GM21737 (cell line): ENCODE measurements around the gene ATF7IP2.
"Not testable (repeated sequence)": the region's sequence is repeated elsewhere in the genome, so short reads cannot be mapped to it uniquely, and the experiment has no call there.

Source experiments
- ATAC-seq: cut with Tn5 transposase; IDR thresholded peaks from one replicate; pipeline ENCODE4 v1.9.1; 2021; ENCODE audit warnings: mild to moderate bottlenecking, moderate library complexity; ENCODE audit not compliant: unreplicated experiment

ATF7IP2 gene

DNA sequence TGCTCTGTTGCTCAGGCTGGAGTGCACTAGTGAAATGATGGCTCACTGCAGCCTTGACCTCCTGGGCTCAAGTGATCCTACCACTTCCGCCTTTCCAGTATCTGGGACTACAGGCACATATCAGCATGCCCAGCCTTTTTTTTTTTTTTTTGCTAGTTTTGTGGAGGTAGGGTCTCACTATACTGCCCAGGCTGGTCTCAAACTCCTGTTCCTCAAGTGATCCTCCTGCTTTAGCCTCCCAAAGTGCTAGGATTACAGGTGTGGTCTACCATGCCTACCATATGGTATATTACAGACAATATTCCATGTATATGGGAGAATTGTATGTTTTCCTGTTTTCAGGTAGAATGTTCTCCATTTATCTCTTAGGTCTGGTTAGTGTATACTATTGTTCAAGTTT is 12.3 kb upstream of the ATF7IP2 start:
- no peak for ATAC-seq

DNA sequence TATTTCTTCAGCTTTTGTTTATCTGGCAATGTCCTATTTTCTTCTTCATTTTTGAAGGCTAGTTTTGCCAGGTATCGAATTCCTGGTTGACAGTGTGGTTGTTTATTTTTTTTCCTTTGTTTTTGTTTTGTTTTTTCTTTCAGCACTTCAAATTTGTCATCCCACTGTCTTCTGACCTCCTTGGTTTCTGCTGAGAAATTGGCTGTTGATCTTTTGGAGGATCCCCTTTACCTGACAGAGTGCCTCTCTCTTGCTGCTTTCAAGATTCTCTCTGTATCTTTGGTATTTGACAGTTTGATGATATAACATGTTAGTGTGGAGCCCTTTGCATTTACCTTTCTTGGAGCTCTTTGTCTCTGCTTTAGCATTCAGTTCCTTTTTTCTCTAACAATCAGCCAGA is 9.6 kb upstream of the ATF7IP2 start:
- ATAC-seq, result no peak

DNA sequence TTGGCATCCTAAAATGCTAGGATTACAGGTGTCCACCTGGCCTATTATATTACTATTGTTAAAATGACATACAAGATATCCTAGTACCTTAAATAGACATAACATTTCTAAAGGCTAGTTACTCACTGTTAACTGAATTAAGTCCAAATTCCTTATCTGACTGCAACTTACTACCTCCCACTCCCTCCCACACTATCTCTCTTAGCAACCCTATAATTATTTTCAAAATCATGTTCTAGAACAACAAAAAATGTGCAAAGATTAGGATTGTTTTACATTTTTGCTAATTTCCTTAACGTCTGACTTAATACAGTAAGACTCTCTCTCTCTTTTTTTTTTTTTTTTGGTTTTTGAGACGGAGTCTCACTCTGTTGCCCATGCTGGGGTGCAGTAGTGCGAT is 2.2 kb upstream of the ATF7IP2 start:
- no peak for ATAC-seq

DNA sequence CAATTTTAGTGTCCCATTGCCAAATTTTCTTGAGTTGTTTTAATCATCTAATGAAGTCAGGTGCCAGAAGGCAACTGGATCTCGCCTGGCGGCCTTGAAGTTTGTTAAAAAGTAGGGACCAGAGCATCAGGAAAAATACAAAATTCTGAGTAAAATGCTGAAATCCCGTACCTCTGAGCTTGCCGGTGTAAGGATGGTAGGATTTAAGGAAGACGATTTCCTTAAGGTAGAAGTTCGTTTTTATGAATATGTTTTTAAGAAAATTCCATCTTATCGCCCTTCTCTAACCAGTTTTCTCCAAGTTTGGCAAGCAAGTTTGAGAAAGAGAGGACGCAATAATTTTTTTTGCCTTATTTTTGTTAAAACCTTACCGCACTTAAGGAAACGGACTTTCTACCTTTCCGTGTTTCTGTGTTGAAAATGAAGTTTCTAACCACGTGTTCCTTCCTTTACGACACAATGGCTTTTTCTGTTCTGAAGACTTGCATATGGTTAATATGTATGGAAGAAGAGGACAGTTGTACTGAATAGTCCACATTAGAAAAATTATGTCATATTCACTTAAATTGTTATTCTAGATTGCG is 748 bp downstream of the ATF7IP2 start:
- ATAC-seq, result no peak

DNA sequence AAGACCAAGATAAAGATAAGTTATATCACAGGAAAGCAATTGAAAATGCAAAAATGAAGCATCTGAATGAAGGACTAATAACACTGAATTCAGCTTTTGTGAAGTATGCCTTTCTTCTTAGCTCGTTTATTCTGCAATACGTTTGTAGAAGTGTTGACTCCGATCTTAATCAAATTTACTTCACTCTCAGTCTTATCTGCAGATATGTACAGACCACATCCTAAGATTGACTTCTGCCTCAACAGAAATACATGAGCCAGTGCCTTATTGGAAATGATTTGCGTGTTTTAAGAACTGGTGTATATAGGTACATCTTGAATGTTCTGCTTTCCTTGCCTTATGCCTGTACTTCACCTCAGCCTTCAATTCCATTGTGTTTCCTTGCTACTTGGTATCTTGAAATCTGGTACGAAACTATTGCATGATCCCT is 1.3 kb downstream of the ATF7IP2 start:
- ATAC-seq, result no peak

DNA sequence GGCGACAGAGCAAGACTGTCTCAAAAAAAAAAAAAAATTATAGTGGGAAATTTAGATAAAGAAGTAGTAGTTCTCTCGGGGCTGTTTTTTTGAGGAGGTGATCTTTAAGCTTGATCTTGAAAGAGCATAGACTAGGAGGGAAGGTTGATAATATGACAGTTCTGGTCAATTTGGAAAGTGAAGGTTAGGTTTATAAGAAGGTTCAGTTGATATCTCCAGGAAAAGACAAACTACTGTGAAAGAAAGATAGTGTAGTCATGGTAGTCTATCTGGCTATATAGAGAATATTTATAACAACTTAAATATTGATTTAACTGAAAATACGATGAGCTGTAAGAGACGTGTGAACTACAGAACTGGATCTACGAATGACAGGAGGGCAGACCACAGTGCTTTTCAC is 3.1 kb downstream of the ATF7IP2 start:
- no peak for ATAC-seq

DNA sequence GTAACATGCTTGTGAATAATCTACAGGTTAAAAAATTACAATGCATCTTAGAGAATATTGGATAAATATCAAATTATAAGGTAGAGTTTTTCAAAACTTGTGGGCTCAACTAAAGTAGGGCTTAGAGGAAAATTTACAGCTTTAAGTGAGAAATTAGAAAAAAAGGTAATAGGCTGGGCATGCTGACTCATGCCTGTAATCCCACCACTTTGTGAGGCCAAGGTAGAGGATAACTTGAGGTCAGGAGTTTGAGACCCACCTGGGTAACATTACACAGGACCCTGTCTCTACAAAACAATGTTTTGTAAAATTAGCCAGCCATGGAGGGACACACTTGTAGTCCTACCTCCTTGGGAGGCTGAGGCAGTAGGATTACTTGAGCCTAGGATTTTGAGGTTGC is 4.5 kb downstream of the ATF7IP2 start:
- no peak for ATAC-seq

DNA sequence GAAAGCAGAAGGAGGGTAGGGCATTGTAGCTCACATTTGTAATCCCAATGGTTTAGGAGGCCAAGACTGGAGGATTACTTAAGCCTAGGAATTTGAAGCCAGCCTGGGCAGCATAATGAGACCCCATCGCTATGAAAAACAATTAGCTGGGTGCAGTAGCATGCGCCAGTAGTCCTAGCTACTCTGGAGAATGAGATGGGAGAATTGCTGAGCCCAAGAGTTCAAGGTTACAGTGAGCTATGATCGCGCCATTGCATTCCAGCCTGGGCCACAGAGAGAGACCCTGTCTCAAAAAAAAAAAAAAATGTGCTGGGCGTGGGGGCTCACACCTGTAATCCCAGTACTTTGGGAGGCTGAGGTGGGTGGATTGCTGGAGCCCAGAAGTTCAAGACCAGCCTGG is 5.0 kb downstream of the ATF7IP2 start:
- no peak for ATAC-seq

DNA sequence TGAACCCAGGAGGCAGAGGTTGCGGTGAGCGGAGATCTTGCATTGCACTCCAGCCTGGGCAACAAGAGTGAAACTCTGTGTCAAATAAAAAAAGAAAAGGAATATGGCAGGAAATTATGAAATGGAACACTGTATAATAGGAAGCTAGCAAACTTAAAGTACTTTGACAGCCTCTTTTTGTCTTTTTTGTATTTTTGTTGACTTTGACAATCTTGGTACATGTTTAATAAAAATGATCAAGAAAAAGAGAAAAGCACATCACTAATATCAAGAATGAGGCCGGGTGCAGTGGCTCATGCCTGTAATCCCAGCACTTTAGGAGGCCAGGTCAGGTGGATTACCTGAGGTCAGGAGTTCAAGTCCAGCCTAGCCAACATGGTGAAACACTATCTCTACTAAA is 5.5 kb downstream of the ATF7IP2 start:
- ATAC-seq, result no peak

DNA sequence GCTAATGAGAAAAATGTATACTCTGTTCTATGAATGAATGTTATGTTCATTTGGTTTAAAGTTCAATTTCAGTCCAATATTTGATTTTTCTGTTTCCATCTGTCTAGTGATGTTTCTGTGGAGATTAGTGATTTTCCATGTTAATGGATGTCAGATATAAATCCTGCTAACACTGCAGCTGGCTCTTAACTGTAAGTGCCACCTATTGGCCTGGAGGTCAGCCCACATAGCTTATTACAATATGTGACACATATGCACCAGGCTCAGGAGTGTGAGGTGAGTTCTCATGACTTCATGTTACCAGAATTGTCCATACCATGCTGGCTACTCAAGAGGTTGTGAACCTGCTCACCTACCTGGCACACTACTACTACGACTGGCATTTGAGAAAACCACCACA is 17.1 kb downstream of the ATF7IP2 start:
- ATAC-seq, result no peak

DNA sequence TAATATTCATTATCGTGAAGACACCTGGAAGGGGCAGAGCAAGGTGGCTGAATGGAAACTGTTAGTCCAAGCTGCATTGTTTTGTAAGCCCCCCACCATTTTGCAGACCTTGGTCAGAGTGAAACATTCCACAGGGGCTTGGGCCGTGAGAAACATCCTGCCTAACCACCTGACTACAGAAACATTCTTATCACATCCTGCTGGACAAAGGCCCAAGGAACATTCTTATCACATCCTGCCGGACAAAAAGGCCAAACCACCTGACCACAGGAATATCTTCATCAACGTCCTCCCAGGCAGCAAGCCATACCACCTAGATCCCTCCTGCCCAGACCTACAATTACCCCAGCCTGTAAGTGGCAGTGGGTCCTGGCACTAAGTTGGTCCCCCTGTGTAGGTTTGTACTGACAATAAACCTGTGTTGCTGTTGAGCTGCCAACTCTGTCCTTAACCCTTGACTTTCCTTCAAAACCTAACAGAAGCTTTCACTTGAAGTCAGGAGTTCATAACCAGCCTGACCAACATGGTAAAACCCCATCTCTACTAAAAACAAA is 19.6 kb downstream of the ATF7IP2 start:
- no peak for ATAC-seq

DNA sequence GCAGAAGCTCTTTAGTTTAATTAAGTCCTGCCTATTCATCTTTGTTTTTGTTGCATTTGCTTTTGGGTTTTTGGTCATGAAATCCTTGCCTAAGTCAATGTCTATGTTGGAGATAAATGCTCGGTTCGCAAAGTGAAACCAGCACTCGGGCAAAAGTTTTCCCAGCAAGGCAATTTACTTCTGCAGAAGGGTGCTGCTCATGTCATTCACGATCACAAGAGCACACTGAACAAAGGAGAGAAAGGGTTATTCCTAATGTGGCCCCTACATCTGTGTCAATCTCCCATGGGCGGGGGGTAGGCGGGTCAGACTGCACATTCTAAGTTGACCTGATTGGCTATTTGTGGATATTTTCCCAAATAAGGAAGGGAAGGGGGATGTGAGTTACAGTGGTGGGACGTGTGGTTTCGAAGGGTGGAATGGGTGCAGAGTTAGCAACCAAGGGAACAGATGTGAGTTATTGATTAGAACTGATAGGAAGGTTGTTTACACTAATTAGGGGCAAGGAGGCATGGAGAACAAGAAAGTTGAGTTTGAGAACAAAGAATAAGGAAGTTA is 23.0 kb downstream of the ATF7IP2 start:
- no peak for ATAC-seq

DNA sequence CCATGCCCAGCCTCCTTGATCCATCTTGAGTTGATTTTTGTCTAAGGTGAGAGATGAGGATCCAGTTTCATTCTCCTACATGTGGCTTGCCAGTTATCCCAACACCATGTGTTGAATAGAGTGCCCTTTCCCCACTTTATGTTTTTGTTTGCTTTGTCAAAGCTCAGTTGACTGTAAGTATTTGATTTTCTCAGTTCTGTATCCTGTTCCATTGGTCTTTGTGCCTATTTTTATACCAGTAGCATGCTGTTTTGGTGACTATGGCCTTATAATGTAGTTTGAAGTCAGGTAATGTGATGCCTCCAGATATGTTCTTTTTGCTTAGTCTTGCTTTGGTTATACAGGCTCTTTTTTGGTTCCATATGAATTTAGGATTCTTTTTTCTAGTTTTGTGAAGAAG is 23.9 kb downstream of the ATF7IP2 start:
- ATAC-seq, result not testable (repeated sequence)

DNA sequence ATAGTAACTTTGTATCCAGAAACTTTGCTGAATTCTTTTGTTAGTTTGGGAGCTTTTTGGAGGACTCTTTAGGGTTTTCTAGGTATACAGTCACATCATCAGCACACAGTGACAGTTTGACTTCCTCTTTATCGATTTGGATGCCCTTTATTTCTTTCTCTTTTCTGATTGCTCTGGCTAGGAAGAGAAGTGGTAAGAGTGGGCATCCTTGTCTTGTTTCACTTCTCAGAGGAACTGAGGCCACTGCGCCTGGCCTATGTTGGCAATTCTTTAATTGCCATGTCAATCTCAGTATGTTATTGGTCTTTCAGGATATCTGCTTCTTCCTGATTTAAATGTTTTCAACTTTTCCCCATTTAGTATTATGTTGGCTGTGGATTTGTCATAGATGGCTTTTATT is 24.6 kb downstream of the ATF7IP2 start:
- ATAC-seq, result no peak

DNA sequence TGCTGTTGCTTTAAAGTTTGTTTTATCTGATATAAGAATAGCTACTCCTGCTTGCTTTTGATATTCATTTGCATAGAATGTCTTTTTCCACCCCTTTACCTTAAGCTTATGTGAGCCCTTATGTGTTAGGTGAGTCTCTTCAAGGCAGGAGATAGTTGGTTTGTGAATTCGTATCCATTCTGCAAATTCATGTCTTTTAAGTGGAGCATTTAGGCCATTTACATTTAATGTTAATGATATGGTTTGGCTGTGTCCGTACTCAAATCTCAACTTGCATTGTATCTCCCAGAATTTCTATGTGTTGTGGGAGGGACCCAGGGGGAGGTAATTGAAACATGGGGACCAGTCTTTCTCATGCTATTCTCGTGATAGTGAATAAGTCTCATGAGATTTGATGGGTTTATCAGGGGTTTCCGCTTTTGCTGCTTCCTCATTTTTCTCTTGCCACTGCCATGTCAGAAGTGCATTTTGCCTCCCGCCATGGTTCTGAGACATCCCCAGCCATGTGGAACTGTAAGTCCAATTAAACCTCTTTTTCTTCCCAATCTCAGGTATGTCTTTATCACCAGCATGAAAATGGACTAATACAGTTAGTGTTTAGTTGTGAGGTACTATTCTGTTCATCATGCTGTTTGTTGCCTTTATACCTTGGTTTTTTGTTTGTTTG is 27.2 kb downstream of the ATF7IP2 start:
- no peak for ATAC-seq

DNA sequence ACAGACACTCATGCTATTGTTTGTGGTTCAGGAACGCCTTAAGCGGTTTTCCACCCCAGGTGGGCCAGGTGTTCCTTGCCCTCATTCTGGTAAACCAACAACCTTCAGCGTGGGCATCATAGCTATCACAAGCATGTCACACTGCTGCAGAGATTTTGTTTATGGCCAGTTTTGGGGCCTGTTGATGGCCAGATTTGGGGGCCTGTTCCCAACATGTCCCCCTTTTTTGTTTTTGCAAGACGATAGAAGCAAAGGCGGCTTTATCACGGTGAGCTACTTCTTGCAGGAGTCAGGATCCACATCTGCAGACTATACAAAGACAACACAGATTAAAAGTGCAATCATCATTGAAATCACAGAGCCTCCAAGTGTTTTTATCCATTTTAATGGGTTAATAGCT is 32.3 kb downstream of the ATF7IP2 start:
- not testable (repeated sequence) for ATAC-seq

DNA sequence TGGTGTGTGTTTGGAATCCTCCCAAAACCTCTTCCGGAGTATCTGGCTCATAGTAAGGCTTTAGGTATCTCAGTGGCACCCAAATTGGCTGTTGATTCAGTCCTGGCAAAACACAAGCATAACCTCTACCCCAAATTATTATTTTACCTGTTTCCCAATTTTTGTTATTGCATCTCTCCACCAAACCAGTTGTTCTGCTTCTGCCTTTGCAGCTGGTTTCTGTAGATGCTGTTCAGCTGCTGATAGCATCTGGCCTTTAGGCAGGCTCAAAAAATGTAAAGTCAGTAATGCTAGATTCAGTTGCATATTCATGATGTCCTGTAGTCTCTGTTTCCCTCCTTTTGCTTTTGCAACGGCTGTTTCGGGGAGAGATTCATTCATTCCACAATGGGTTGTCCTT is 33.8 kb downstream of the ATF7IP2 start:
- ATAC-seq, result no peak

DNA sequence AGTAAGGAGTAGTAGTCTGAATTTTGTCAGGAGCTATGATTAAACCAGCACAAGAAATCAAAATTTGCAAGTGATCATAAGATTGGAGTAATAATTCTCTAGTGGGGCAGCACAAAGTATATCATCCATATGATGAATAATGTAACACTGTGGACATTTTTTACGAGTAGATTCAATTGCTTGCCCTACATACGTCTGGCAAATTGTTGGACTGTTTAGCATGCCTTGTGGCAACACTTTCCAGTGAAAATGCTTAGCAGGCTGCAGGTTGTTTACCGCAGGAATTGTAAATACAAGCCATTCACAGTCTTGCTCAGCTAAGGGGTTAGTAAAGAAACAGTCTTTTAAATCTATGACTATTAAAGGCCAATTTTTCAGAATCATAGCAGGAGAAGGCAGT is 35.7 kb downstream of the ATF7IP2 start:
- ATAC-seq, result no peak

DNA sequence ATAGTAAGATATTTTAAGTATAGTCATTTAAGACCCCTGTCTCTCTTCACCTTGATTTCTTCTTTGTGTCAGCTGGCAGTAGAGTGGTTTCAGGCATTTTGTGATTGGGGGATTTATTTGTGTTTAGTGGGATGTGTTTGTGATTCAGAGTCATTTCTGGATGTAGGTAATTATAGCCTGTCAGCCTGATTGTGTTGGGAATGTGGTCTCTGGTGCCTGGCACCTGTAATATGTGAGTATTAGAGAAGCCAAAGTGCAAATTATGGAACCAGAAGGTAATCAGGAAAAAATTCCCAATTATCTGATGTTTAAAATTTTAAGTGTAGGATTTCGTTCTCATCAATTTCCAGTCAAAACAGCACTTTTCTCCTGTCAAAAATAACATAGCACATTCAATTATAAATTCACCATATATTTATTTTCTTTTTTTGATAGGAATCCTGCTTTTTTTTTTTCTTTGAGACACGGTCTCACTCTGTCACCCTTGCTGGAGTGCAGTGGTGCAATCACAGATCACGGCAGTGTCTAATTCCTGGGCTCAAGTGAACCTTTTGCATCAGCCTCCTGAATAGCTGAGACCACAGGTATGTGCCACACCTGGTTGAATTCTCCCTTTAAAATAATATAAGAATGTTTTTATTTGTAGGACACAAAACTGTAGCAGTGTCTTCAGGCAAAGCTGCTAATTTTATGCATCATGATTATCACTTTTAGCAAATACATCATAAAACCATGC is 42.7 kb downstream of the ATF7IP2 start:
- no peak for ATAC-seq

DNA sequence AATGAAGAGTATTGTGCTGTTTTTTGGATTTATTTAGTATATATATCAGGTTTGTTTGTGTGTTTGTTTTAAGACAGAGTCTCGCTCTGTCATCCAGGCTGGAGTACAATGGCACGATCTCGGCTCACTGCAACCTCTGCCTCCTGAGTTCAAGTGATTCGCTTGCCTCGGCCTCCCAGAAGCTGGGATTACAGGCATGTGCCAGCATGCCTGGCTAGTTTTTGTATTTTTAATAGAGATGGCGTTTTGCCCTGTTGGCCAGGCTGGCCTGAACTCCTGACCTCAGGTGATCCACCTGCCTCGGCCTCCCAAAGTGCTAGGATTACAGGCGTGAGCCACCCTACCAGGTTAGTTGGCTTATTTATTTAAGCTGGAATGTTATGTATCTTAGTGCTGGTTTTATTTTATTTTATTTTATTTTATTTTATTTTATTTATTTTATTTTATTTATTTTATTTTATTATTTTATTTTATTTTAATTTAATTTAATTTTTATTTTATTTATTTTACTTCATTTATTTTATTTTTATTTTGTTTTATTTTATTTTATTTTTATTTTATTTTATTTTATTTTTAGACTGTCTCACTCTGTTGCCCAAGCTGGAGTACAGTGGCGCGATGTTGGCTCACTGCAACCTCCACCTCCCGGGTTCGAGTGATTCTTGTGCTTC is 43.6 kb downstream of the ATF7IP2 start:
- not testable (repeated sequence) for ATAC-seq

DNA sequence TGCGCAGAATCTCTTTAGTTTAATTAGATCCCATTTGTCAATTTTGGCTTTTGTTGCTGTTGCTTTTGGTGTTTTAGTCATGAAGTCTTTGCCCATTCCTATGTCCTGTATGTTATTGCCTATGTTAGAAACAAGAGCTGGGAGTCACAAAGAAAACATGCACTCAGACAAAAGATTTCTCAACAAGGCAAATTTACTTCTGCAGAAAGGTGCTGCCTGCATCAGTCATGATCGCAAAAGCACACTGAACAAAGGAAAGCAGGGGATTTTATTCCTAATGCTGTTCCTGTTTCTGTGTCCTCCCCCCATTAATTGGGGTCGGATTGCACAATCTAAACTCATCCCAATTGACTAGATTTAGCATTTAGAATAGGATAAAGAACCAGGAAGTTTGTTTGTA is 55.9 kb downstream of the ATF7IP2 start:
- no peak for ATAC-seq
